DND-41 (cell line): ENCODE results near the gene UGT1A8.

Experiments used
- ATAC-seq: fragments of 200-7000 bp; cut with Tn5 transposase; 3 replicates; pipeline ENCODE4 v1.9.1; 2021; ENCODE audit warnings: low read depth; ENCODE audit not compliant: insufficient read depth
- DNase-seq: peaks from one replicate; pipeline ENCODE4 v3.0.0-alpha.2; 2020
- H2AFZ ChIP-seq: 2 replicates; pipeline ENCODE4 v1.6.0; 2012; ENCODE audit warnings: low read depth, low read length
- H3K27ac ChIP-seq: 2 replicates; pipeline ENCODE4 v1.5.1; 2012; ENCODE audit warnings: low read length, inconsistent platforms
- H3K27me3 ChIP-seq: fragments of 200-600 bp; sonication (generic); 2 replicates; pipeline ENCODE4 v1.6.0; 2012; ENCODE audit warnings: low read length, mild to moderate bottlenecking, inconsistent platforms; ENCODE audit not compliant: insufficient read depth, poor library complexity
- H3K36me3 ChIP-seq: 2 replicates; pipeline ENCODE4 v1.5.1; 2012; ENCODE audit warnings: low read length, inconsistent platforms; ENCODE audit not compliant: insufficient read depth
- H3K4me1 ChIP-seq: 2 replicates; pipeline ENCODE4 v1.5.1; 2012; ENCODE audit warnings: mild to moderate bottlenecking, low read length; ENCODE audit not compliant: insufficient read depth
- H3K4me2 ChIP-seq: 2 replicates; pipeline ENCODE4 v1.6.0; 2012; ENCODE audit warnings: mild to moderate bottlenecking, moderate library complexity, low read length, inconsistent platforms; ENCODE audit not compliant: insufficient read depth
- H3K4me3 ChIP-seq, 2 experiments: fragments of 200-600 bp in 1 of 2; shearing (Covaris generic) in 1 of 2; 2 replicates each; pipeline ENCODE4 v1.5.1; 2012 to 2016; ENCODE audit warnings: inconsistent platforms in 2 of 2, low read length in 2 of 2, mild to moderate bottlenecking in 2 of 2, low read depth in 1 of 2, moderate library complexity in 1 of 2
- H3K79me2 ChIP-seq: 2 replicates; pipeline ENCODE4 v1.6.0; 2012; ENCODE audit warnings: low read length, inconsistent platforms; ENCODE audit not compliant: insufficient read depth
- H3K9ac ChIP-seq: 2 replicates; pipeline ENCODE4 v1.6.0; 2012; ENCODE audit warnings: low read depth, mild to moderate bottlenecking, inconsistent platforms, low read length, moderate library complexity
- H3K9me3 ChIP-seq: 2 replicates; pipeline ENCODE4 v1.5.1; 2012; ENCODE audit warnings: low read length, moderate library complexity, mild to moderate bottlenecking, inconsistent platforms; ENCODE audit not compliant: insufficient read depth, severe bottlenecking
- H4K20me1 ChIP-seq: 2 replicates; pipeline ENCODE4 v1.6.0; 2012; ENCODE audit warnings: low read length; ENCODE audit not compliant: insufficient read depth
- EZH2 ChIP-seq: IDR thresholded peaks from 3 replicates; pipeline ENCODE4 v1.6.1; 2012; ENCODE audit warnings: borderline replicate concordance, low read depth, mild to moderate bottlenecking, moderate library complexity, low read length, inconsistent platforms; ENCODE audit not compliant: severe bottlenecking
- TF ChIP-seq, protein P1 (sequence below): IDR thresholded peaks from 2 replicates; pipeline ENCODE4 v1.5.1; 2012; ENCODE audit warnings: borderline replicate concordance, low read length, moderate library complexity, mild to moderate bottlenecking; ENCODE audit not compliant: poor library complexity, severe bottlenecking; ENCODE audit errors: extremely low read depth

Gene UGT1A8

DNA sequence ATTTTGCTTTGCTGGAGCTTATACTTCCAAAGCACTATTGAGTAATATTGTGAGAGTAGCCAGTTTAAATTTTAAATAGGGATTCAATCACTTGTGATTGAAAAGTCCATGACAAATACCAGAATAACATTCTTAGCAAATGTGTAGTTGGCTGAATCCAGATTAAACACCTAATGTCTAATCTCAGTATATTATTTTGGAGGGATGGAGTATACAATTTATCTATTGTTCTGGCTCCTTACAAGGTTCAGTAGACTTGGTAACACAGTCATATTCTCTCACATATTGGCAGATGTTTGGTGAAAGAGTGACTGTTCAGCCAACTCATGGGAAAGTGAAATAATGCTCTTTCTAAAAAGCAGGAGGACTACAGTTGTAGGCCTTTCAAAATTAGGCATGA lies 56.5 kb downstream of the UGT1A8 start:
- Histone ChIP-seq H3K4me3 (no peak overlapping the region), H3K27ac (no peak overlapping the region), H3K4me1 (no peaks in the 10 kb centered on the region), H3K9ac (no peak overlapping the region), H2AFZ (no peak overlapping the region), H3K27me3 (peaks cover 6% of the 10 kb centered on the region), H3K79me2 (no peaks in the 10 kb centered on the region), H3K9me3 (no peaks in the 10 kb centered on the region), H3K4me2 (no peak overlapping the region), H4K20me1 (no peaks in the 10 kb centered on the region), H3K36me3 (no peaks in the 10 kb centered on the region)
- TF ChIP-seq, protein P1, sequence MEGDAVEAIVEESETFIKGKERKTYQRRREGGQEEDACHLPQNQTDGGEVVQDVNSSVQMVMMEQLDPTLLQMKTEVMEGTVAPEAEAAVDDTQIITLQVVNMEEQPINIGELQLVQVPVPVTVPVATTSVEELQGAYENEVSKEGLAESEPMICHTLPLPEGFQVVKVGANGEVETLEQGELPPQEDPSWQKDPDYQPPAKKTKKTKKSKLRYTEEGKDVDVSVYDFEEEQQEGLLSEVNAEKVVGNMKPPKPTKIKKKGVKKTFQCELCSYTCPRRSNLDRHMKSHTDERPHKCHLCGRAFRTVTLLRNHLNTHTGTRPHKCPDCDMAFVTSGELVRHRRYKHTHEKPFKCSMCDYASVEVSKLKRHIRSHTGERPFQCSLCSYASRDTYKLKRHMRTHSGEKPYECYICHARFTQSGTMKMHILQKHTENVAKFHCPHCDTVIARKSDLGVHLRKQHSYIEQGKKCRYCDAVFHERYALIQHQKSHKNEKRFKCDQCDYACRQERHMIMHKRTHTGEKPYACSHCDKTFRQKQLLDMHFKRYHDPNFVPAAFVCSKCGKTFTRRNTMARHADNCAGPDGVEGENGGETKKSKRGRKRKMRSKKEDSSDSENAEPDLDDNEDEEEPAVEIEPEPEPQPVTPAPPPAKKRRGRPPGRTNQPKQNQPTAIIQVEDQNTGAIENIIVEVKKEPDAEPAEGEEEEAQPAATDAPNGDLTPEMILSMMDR = no peak
- no peak for TF ChIP-seq EZH2
- DNase-seq (no peak), ATAC-seq (no peak)

DNA sequence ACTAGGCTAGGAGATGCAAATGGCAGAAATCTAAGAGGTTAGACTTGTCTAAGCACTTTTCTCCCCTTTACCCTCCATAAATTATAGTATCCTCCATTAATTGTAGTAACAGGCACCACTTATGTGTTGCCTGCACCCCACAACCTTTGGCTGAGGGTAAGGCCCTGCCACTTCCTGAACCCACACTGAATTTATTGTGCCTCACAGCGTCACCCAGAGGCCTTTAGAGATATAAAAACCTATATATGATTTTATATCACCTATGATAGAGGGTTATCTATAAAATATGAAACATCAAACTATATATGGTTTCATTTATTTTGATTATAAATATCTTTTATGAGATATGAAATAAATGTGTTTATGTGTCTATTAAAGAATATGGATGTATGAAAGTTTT lies 56.9 kb downstream of the UGT1A8 start:
- H3K79me2 ChIP-seq = no peaks in the 10 kb centered on the region
- H3K27ac ChIP-seq = no peak overlapping the region
- H3K9me3 ChIP-seq = no peaks in the 10 kb centered on the region
- no peak overlapping the region for H3K4me2 ChIP-seq
- no peak overlapping the region for H2AFZ ChIP-seq
- peaks cover 6% of the 10 kb centered on the region for H3K27me3 ChIP-seq
- H4K20me1 ChIP-seq = no peaks in the 10 kb centered on the region
- no peak overlapping the region for H3K9ac ChIP-seq
- TF ChIP-seq, protein P1 = peak; percentile 14
- no peak for TF ChIP-seq EZH2
- ATAC-seq (no peak), DNase-seq (no peak)
- H3K4me1 ChIP-seq = no peaks in the 10 kb centered on the region
- H3K4me3 ChIP-seq = no peak overlapping the region
- H3K36me3 ChIP-seq = no peaks in the 10 kb centered on the region

DNA sequence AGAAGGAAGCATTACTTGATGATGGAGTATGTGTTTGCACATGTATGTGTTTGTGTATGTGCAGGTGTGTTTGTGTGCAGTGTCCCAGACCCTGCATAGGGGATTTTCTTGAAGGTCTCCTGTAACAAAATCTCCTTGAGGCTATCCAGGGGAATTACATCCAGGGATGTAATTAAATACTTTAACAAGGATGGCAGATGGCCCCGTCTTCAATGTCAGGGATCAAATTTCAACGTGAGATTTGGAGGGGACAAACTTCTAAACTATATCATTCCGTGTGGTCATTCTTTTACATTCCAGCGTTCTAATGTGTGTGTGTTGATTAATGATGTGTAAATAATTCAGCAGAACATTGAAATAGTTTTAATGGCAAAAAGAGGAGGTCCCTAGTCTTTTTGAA lies 57.6 kb downstream of the UGT1A8 start:
- no peak overlapping the region for H3K9ac ChIP-seq
- H3K4me1 ChIP-seq = no peaks in the 10 kb centered on the region
- H3K27me3 ChIP-seq = peaks cover 6% of the 10 kb centered on the region
- no peak overlapping the region for H3K27ac ChIP-seq
- no peak overlapping the region for H2AFZ ChIP-seq
- DNase-seq = no peak
- H3K4me2 ChIP-seq = no peak overlapping the region
- no peak for TF ChIP-seq EZH2
- TF ChIP-seq, protein P1 = no peak
- no peak overlapping the region for H3K4me3 ChIP-seq
- no peaks in the 10 kb centered on the region for H3K9me3 ChIP-seq
- ATAC-seq = no peak
- no peaks in the 10 kb centered on the region for H3K36me3 ChIP-seq
- H4K20me1 ChIP-seq = no peaks in the 10 kb centered on the region
- H3K79me2 ChIP-seq = no peaks in the 10 kb centered on the region

DNA sequence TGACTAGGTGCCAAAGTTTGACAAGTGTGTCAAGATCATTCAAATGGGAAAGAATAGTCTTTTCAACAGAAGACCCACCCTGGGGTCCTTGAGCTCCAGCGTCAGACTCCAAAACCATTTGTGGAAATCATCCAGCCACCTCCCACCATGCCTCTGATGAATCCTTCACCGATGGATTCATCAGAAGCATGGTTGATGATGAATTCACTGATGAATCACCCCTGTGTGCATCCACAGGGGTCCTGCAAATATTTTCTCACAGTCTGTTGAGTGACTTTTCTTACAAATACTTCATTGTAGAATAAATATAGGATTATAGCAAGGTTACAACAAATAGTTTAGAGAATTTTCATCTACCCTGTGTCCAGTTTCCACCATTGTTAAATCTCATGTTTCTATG lies 58.6 kb downstream of the UGT1A8 start:
- H3K4me1 ChIP-seq = no peaks in the 10 kb centered on the region
- H3K4me2 ChIP-seq = no peak overlapping the region
- H3K9ac ChIP-seq = no peak overlapping the region
- H3K79me2 ChIP-seq = no peaks in the 10 kb centered on the region
- DNase-seq = no peak
- no peaks in the 10 kb centered on the region for H4K20me1 ChIP-seq
- H3K27me3 ChIP-seq = peaks cover 6% of the 10 kb centered on the region
- no peaks in the 10 kb centered on the region for H3K9me3 ChIP-seq
- no peak overlapping the region for H2AFZ ChIP-seq
- TF ChIP-seq EZH2 = no peak
- TF ChIP-seq, protein P1 = no peak
- no peak overlapping the region for H3K27ac ChIP-seq
- H3K4me3 ChIP-seq = no peak overlapping the region
- H3K36me3 ChIP-seq = no peaks in the 10 kb centered on the region
- no peak for ATAC-seq
